Globus pallidus (tissue), 1 donor: ENCODE measurements around the gene FAM13A.
"Not testable (repeated sequence)": the region's sequence is repeated elsewhere in the genome, so short reads cannot be mapped to it uniquely, and the experiment has no call there.

Experiments used
- DNase-seq: peaks from one replicate; pipeline ENCODE4 v3.0.0-alpha.2; 2015; ENCODE audit warnings: low spot score

FAM13A gene

GRCh38 chr4:88957570-88957969 is 99.4 kb downstream of the FAM13A start:
- peak; percentile 12 for DNase-seq

- no peak for DNase-seq
Observed at GRCh38 chr4:88955580-88956380, 101.2 kb downstream of the FAM13A start.

DNA sequence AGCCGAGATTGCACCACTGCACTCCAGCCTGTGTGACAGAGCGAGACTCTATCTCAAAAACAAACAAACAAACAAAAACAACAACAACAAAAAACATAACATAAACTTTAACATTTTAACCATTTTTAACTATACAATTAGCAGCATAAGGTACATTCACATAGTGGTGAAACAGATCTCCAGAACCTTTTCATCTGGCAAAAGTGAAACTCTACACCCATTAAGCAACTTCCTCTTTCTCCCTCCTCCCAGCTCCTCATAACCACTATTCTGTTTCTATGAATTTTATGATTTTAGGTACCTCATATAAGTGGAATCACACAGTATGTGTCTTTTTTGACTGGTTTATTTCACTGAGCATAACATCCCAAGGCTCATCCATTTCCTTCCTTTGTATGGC is 103.6 kb downstream of the FAM13A start:
- DNase-seq = no peak

DNA sequence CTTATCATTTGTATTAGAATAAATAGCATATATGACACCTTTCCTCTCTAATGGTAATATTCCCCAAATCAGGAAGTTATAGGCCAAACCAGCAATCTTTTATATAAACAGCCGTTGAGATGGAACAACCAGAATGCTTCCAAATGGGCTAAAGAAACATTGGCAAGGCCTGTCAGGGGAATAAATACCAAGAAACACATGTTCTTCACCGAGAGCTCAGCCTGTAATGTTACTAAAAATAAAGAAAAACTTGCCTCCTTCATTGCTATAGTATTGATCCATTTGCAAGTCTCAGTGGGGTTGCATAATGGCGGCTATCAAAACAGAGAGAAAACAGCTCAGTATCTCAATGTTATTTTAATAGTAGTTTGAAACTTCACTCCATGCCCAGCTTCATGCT is 104.9 kb downstream of the FAM13A start:
- no peak for DNase-seq

GRCh38 chr4:88949605-88950004 is 107.4 kb downstream of the FAM13A start:
- DNase-seq = no peak

- no peak for DNase-seq
Observed at GRCh38 chr4:88940506-88940905, 116.5 kb downstream of the FAM13A start.

DNA sequence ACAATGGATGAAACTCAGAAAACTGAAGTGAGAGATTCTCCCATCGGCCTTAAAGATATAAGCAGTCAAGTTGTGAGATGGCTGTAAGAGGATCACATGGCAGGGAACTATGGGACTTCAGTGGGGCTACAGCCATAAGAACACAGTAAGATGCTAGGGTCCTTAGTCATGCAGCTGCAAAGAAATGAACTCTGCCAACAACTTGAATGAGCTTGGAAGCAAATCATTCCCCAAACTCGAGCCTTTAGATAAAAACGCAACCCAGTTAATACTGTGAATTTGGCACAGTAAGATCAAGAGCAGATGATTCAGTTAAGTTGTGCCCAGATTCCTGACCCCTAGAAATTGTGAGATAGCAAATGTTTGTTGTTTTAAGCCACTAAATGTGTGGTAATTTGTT is 117.3 kb downstream of the FAM13A start:
- no peak for DNase-seq

GRCh38 chr4:88938138-88938537 is 118.8 kb downstream of the FAM13A start:
- no peak for DNase-seq

GRCh38 chr4:88937081-88937480 is 119.9 kb downstream of the FAM13A start:
- DNase-seq = no peak

DNA sequence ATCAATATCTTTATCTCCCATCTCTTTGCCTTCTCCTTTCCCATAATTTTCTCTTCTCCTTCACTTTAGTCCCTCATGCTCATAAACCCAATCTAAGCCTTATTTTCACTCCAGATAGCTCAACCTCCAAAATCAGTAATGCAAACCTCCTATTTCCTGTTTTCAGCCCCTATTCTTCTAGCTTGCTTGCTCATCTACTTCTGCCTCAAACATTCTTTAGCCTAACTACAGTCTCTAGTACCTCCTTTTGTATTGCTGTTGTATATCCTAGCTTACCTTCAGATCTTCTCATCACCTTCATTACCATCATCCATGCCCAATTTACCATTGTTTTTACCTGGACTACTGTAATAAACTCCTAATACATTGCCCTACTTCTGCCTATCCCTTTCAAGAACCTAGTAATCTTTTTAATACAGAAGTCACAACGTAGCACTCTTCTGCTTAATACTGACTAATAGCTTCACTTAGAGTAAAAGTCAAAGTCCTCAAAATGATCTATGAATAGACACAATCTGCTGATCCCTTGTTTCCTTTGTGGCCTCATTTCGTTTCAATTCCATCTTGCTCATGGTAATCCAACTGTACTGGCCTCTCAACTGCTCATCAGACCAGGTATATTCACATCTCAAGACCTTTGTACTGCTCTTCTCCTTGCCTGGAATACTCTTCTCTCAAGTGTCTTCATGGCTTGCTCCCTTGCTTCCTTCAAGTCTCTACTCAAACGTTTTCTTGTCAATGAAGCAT is 123.4 kb downstream of the FAM13A start:
- no peak for DNase-seq

DNA sequence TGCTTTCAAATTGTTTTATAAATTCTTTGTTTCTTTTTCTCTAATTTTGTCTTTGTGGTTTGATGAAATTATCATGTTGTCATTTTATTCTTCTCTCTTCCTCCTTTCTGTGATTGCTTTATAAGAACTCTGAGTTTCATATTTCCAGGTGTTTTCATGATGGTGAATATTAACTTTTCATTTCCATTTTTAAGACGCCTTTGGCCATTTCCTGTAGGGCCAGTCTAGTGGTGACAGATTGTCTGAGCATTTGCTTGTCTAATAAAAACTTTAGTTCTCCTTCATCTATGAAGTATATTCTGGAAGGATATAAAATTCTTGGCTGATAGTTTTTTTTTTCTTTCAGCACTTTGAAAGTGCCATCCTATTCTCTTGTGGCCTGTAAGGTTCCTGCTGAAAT is 128.1 kb downstream of the FAM13A start:
- no peak for DNase-seq

DNA sequence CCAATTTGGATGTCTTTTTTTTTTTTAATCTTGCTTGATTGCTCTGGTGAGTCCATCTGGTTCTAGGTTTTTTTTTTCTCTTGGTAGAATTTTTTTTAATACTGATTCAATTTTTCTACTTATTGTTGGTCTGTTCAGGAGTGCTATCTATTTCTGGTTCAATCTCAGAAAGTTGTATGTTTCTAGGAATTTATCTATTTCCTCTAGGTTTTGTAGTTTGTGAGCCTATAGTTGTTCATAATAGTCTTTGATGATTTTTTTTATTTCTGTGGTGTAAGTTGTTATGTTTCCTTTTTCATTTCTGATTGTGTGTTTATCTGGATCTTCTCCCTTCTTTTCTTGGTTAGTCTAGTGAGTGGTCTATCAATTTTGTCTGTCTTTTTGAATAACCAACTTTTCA is 129.6 kb downstream of the FAM13A start:
- DNase-seq = no peak

GRCh38 chr4:88919056-88919455 is 137.9 kb downstream of the FAM13A start:
- no peak for DNase-seq

- not testable (repeated sequence) for DNase-seq
Observed at GRCh38 chr4:88913181-88913580, 143.8 kb downstream of the FAM13A start.

- no peak for DNase-seq
Observed at GRCh38 chr4:88911246-88912212, 145.5 kb downstream of the FAM13A start.

GRCh38 chr4:88910101-88910500 is 146.9 kb downstream of the FAM13A start:
- no peak for DNase-seq

- no peak for DNase-seq
Observed at GRCh38 chr4:88908521-88908920, 148.5 kb downstream of the FAM13A start.

- no peak for DNase-seq
Observed at GRCh38 chr4:88908003-88908402, 149.0 kb downstream of the FAM13A start.

DNA sequence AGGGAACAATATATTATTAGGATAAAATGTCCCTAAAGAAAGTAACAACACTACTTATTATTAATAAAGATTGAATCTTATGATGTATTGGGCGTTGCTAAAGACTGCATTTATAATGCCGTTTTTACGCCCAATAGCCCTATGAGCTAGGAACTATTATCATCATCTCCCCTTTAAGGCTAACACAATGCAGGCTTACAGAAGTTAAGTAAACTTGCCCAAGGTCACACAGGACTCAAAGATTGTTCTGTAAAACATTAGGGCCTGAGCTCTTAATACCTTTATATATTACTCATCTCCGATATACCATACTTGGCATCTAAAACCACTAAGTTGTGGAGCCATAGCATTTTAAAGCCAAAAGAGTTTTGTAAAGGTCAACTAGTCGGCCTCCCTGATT is 149.5 kb downstream of the FAM13A start:
- no peak for DNase-seq

DNA sequence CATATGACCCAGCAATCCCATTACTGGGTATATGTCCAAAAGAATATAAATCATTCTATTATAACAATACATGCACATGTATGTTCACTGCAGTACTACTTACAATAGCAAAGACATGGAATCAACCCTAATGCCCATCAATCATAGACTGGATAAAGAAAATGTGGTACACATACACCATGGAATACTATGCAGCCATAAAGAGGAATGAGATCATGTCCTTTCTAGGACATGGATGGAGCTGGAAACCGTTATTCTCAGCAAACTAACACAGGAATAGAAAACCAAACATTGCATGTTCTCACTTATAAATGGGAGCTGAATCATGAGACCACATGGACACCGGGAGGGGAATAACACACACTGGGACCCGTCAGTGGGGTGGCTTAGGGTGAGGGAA is 152.7 kb downstream of the FAM13A start:
- DNase-seq = not testable (repeated sequence)

DNA sequence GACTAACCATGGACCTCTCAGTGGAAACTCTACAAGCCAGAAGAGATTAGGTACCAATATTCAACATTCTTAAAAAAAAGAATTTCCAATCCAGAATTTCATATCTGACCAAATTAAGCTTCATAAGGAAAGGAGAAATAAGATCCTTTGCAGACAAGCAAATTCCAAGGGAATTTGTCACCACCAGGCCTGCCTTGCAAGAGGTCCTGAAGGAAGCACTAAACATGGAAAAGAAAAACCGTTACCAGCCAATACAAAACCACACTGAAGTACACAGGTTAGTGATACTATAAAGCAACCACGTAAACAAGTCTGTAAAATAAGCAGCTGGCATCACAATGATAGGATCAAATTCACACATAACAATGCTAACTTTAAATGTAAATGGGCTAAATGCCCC is 156.6 kb downstream of the FAM13A start:
- no peak for DNase-seq

GRCh38 chr4:88897752-88898151 is 159.2 kb downstream of the FAM13A start:
- DNase-seq = no peak
